ENCODE data around the gene TRPM2.

GRCh38 chr21:44357064-44357837 is 3.8 kb downstream of the TRPM2 start:
- TF ChIP-seq CTCF (IDR thresholded peaks at IDR 0.05; ENCODE audit: extremely low read depth in 1 of 2, insufficient read depth in 1 of 2, low read depth in 1 of 2, low read length in 2 of 2) = no peak
- no peak for TF ChIP-seq EZH2 (IDR thresholded peaks at IDR 0.05; ENCODE audit: borderline replicate concordance, low read depth, low read length, severe bottlenecking)
- TF ChIP-seq POLR2A (IDR thresholded peaks at IDR 0.05; ENCODE audit: low read depth, low read length) = no peak
- no peak for TF ChIP-seq POLR2AphosphoS5 (IDR thresholded peaks at IDR 0.05; ENCODE audit: insufficient read depth, low read depth, low read length)
- no peak for TF ChIP-seq MYC (IDR thresholded peaks at IDR 0.05; ENCODE audit: low read depth, low read length)
- TF ChIP-seq FOS (IDR thresholded peaks at IDR 0.05; ENCODE audit: borderline replicate concordance, insufficient read depth, low read length) = no peak
- TF ChIP-seq MAX (IDR thresholded peaks at IDR 0.05; ENCODE audit: insufficient read depth, insufficient read length) = no peak

All from endothelial cell of umbilical vein (primary cell).